ENCODE results near the gene SLC7A7. TPM values are rescaled to one million over a fixed set of nuclear protein-coding genes. Genes with fewer than 3 reads are reported as not detected.

SLC7A7 gene
- total and polyA plus RNA-seq, 10 donors: 34.2 to 165 (median 85.8) TPM

DNA sequence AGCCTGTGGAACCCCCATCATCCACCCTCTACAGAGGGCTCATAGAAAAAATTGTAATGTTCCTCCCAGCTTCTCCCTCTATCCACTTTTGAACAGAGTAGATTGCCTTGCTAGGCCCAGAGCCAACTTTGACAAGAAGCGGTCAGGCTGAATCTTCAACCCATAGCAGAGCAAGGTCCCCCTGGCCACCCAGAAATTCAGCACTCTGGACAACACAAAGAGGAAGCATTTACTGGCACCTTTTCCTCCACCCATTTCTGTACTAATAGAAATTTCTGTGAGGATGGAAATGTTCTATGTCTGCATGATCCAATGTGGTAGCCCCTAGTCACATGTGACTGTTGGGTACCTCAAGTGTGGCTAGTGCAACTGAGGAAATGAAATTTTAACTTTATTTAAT lies 91.4 kb downstream of the SLC7A7 start:
- H3K4me1 ChIP-seq: no peaks in the 10 kb centered on the region
- no peaks in the 10 kb centered on the region for H3K36me3 ChIP-seq
- no peak overlapping the region for H3K4me3 ChIP-seq
- 80 to 100% (median 94%) methylated on average over 1 of the region's 1 CpG for WGBS, 5 donors
- H3K27ac ChIP-seq: no peak overlapping the region
- intact Hi-C loops (cut with DNase I; ENCODE audit: low total_unique reads): no loop called here
- H3K9me3 ChIP-seq: peaks cover 0 to 14% (median 8%) of the 10 kb centered on the region in 8 donors
- H3K27me3 ChIP-seq (replicated peaks in 1 of 7): no peaks in the 10 kb centered on the region
- no peak for DNase-seq
- TF ChIP-seq POLR2AphosphoS5 (IDR thresholded peaks at IDR 0.05) (no peak), POLR2A (IDR thresholded peaks at IDR 0.05) (no peak)
- TF ChIP-seq, protein P1, sequence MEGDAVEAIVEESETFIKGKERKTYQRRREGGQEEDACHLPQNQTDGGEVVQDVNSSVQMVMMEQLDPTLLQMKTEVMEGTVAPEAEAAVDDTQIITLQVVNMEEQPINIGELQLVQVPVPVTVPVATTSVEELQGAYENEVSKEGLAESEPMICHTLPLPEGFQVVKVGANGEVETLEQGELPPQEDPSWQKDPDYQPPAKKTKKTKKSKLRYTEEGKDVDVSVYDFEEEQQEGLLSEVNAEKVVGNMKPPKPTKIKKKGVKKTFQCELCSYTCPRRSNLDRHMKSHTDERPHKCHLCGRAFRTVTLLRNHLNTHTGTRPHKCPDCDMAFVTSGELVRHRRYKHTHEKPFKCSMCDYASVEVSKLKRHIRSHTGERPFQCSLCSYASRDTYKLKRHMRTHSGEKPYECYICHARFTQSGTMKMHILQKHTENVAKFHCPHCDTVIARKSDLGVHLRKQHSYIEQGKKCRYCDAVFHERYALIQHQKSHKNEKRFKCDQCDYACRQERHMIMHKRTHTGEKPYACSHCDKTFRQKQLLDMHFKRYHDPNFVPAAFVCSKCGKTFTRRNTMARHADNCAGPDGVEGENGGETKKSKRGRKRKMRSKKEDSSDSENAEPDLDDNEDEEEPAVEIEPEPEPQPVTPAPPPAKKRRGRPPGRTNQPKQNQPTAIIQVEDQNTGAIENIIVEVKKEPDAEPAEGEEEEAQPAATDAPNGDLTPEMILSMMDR (IDR thresholded peaks at IDR 0.05 in 8 of 11, conservative IDR thresholded peaks at IDR 0.05 in 3 of 11): no peak

Small RNA genes lying within 50 kb of the gene (small RNA-seq; reads per million reads assigned to genes)
- gene RF00019 (0 reads per million in 4 donors), gene RF00588 (0 reads per million in 4 donors)

Other genes starting within 250 kb of the SLC7A7 start
- 100 to 1,000 TPM; 107 to 176 (median 123) TPM for gene DAD1, start 226.2 kb downstream of the SLC7A7 start, total RNA-seq
- 100 to 1,000 TPM; 102 to 165 (median 147) TPM for gene DAD1, start 226.2 kb downstream of the SLC7A7 start, polyA plus RNA-seq
- gene ABHD4, start 217.1 kb downstream of the SLC7A7 start, total RNA-seq: 10 to 100 TPM; 12.0 to 32.8 (median 24.9) TPM
- gene ABHD4, start 217.1 kb downstream of the SLC7A7 start, polyA plus RNA-seq: 1 to 10 TPM; 7.2 to 8.6 (median 7.9) TPM
- gene OR6J1, start 171.1 kb downstream of the SLC7A7 start, total RNA-seq: not detected
- gene OR6J1, start 171.1 kb downstream of the SLC7A7 start, polyA plus RNA-seq: not detected
- 100 to 1,000 TPM in 6 of 7 donors, 10 to 100 TPM in 1; 88.6 to 133 (median 110) TPM for gene OXA1L, start 48.7 kb downstream of the SLC7A7 start, total RNA-seq
- 100 to 1,000 TPM in 1 of 3 donors, 10 to 100 TPM in 2; 73.5 to 110 (median 96.2) TPM for gene OXA1L, start 48.7 kb downstream of the SLC7A7 start, polyA plus RNA-seq
- 100 to 1,000 TPM in 1 of 7 donors, 10 to 100 TPM in 6; 55.2 to 111 (median 62.8) TPM for gene MRPL52, start 14.5 kb upstream of the SLC7A7 start, total RNA-seq
- gene MRPL52, start 14.5 kb upstream of the SLC7A7 start, polyA plus RNA-seq: 100 to 1,000 TPM in 2 of 3 donors, 10 to 100 TPM in 1; 88.8 to 138 (median 137) TPM
- 100 to 1,000 TPM in 1 of 7 donors, 10 to 100 TPM in 6; 42.6 to 126 (median 65.2) TPM for gene MMP14, start 21.1 kb upstream of the SLC7A7 start, total RNA-seq
- gene MMP14, start 21.1 kb upstream of the SLC7A7 start, polyA plus RNA-seq: 10 to 100 TPM in 2 of 3 donors, 1 to 10 TPM in 1; 6.6 to 30.8 (median 15.6) TPM
- gene LRP10, start 56.3 kb upstream of the SLC7A7 start, total RNA-seq: 100 to 1,000 TPM in 6 of 7 donors, 10 to 100 TPM in 1; 99.6 to 205 (median 110) TPM
- gene LRP10, start 56.3 kb upstream of the SLC7A7 start, polyA plus RNA-seq: 10 to 100 TPM in 1 of 3 donors, 1 to 10 TPM in 2; 7.9 to 22.3 (median 8.9) TPM
- gene REM2, start 67.8 kb upstream of the SLC7A7 start, total RNA-seq: 1 to 10 TPM; 1.4 to 5.8 (median 3.0) TPM
- gene REM2, start 67.8 kb upstream of the SLC7A7 start, polyA plus RNA-seq: 1 to 10 TPM; 2.2 to 5.2 (median 3.4) TPM
- 100 to 1,000 TPM in 4 of 7 donors, 10 to 100 TPM in 3; 84.9 to 875 (median 103) TPM for gene RBM23, start 103.7 kb upstream of the SLC7A7 start, total RNA-seq
- gene RBM23, start 103.7 kb upstream of the SLC7A7 start, polyA plus RNA-seq: 10 to 100 TPM; 19.0 to 40.3 (median 32.7) TPM
- gene PRMT5, start 113.9 kb upstream of the SLC7A7 start, total RNA-seq: 10 to 100 TPM; 31.1 to 44.7 (median 40.6) TPM
- gene PRMT5, start 113.9 kb upstream of the SLC7A7 start, polyA plus RNA-seq: 10 to 100 TPM; 18.6 to 30.6 (median 24.9) TPM
- gene HAUS4, start 141.7 kb upstream of the SLC7A7 start, total RNA-seq: 10 to 100 TPM; 37.7 to 83.5 (median 50.6) TPM
- gene HAUS4, start 141.7 kb upstream of the SLC7A7 start, polyA plus RNA-seq: 10 to 100 TPM; 21.1 to 44.3 (median 31.5) TPM
- 10 to 100 TPM in 1 of 7 donors, 1 to 10 TPM in 6; 1.4 to 11.0 (median 5.3) TPM for gene AJUBA, start 167.1 kb upstream of the SLC7A7 start, total RNA-seq
- 1 to 10 TPM in 1 of 3 donors, under 1 TPM in 2; 0.63 to 2.1 (median 0.68) TPM for gene AJUBA, start 167.1 kb upstream of the SLC7A7 start, polyA plus RNA-seq
- gene C14orf93, start 194.7 kb upstream of the SLC7A7 start, total RNA-seq: 10 to 100 TPM in 6 of 7 donors, 1 to 10 TPM in 1; 7.3 to 27.0 (median 11.3) TPM
- 1 to 10 TPM; 7.5 to 8.8 (median 8.0) TPM for gene C14orf93, start 194.7 kb upstream of the SLC7A7 start, polyA plus RNA-seq
- gene PSMB5, start 219.5 kb upstream of the SLC7A7 start, total RNA-seq: 10 to 100 TPM; 43.1 to 72.3 (median 55.1) TPM
- gene PSMB5, start 219.5 kb upstream of the SLC7A7 start, polyA plus RNA-seq: 10 to 100 TPM; 36.5 to 80.1 (median 60.9) TPM
- gene PSMB11, start 226.8 kb upstream of the SLC7A7 start, total RNA-seq: not detected
- under 1 TPM in 1 of 3 donors, not detected in 2; 0.03 TPM for gene PSMB11, start 226.8 kb upstream of the SLC7A7 start, polyA plus RNA-seq
- 1 to 10 TPM; 2.6 to 9.4 (median 6.5) TPM for gene CDH24, start 242.1 kb upstream of the SLC7A7 start, total RNA-seq
- gene CDH24, start 242.1 kb upstream of the SLC7A7 start, polyA plus RNA-seq: 1 to 10 TPM; 1.3 to 6.3 (median 3.1) TPM

All from spleen (tissue), 11 donors.